Hepatocyte (in vitro differentiated cells): Measurements from ENCODE around the gene RPUSD4. TPM values are rescaled to one million over a fixed set of nuclear protein-coding genes. Genes with fewer than 3 reads are reported as not detected.

ENCODE experiments used
- DNase-seq: peaks from one replicate; pipeline ENCODE4 v3.0.0-alpha.2; 2016; ENCODE audit warnings: low spot score
- H2AFZ ChIP-seq: fragments of 200-600 bp; sonication (generic); 2 replicates; pipeline ENCODE4 v1.6.0; 2016; ENCODE audit warnings: antibody characterized with exemption, mild to moderate bottlenecking
- H3K27ac ChIP-seq: fragments of 200-600 bp; sonication (generic); 2 replicates; pipeline ENCODE4 v1.5.1; 2016; ENCODE audit warnings: mild to moderate bottlenecking
- H3K27me3 ChIP-seq: fragments of 200-600 bp; sonication (generic); 2 replicates; pipeline ENCODE4 v1.6.1; 2016
- H3K36me3 ChIP-seq: fragments of 200-600 bp; sonication (generic); replicated peaks from 2 replicates; pipeline ENCODE4 v1.5.1; 2016; ENCODE audit warnings: low read depth; ENCODE audit not compliant: insufficient read depth
- H3K4me1 ChIP-seq: fragments of 200-600 bp; sonication (generic); 2 replicates; pipeline ENCODE4 v1.5.1; 2016; ENCODE audit warnings: mild to moderate bottlenecking, moderate library complexity; ENCODE audit not compliant: insufficient read depth
- H3K4me2 ChIP-seq: fragments of 200-600 bp; sonication (generic); 2 replicates; pipeline ENCODE4 v1.6.0; 2016
- H3K4me3 ChIP-seq: fragments of 200-600 bp; sonication (generic); 2 replicates; pipeline ENCODE4 v1.5.1; 2016; ENCODE audit warnings: mild to moderate bottlenecking
- H3K79me2 ChIP-seq: fragments of 200-600 bp; sonication (generic); 2 replicates; pipeline ENCODE4 v1.6.0; 2017; ENCODE audit warnings: mild to moderate bottlenecking
- H3K9me2 ChIP-seq: fragments of 200-600 bp; sonication (generic); replicated peaks from 2 replicates; pipeline ENCODE4 v1.6.0; 2017; ENCODE audit warnings: mild to moderate bottlenecking; ENCODE audit not compliant: insufficient read depth
- H3K9me3 ChIP-seq: fragments of 200-600 bp; sonication (generic); 2 replicates; pipeline ENCODE4 v1.5.1; 2016; ENCODE audit warnings: low read depth, mild to moderate bottlenecking
- H4K20me1 ChIP-seq: fragments of 200-600 bp; sonication (generic); 2 replicates; pipeline ENCODE4 v1.6.0; 2016; ENCODE audit warnings: mild to moderate bottlenecking; ENCODE audit not compliant: insufficient read depth, poor library complexity, severe bottlenecking
- CTCF ChIP-seq: fragments of 200-600 bp; sonication (generic); IDR thresholded peaks from 2 replicates; pipeline ENCODE4 v1.5.1; 2016; ENCODE audit warnings: antibody characterized with exemption, mild to moderate bottlenecking; ENCODE audit not compliant: poor library complexity
- EZH2 ChIP-seq: fragments of 200-600 bp; sonication (generic); IDR thresholded peaks from 2 replicates; pipeline ENCODE4 v1.6.1; 2016; ENCODE audit warnings: antibody characterized with exemption, mild to moderate bottlenecking, borderline replicate concordance
- EZH2phosphoT487 ChIP-seq: fragments of 200-600 bp; sonication (generic); IDR thresholded peaks from one replicate; pipeline ENCODE4 v1.6.1; 2018; ENCODE audit warnings: antibody characterized with exemption, mild to moderate bottlenecking, low read depth, moderate library complexity; ENCODE audit not compliant: unreplicated experiment, severe bottlenecking
- WGBS: methylation state at CpG from one replicate; pipeline ENCODE4 v1.1.6; 2016; ENCODE audit warnings: low lambda C conversion rate; ENCODE audit errors: missing lambda C conversion rate; 5-methylcytosine and 5-hydroxymethylcytosine counted together
- polyA plus RNA-seq: library from polyadenylated mRNA; unstranded; fragments of >200 nt; fragmentation: Nextera tagmentation; extraction: Ambion mirVana; gene quantifications from 2 replicates; pipeline ENCODE4 v1.2.1, GENCODE V29; 2016
- total RNA-seq: library from RNA; depleted of rRNA; stranded (reverse); fragments of >200 nt; gene quantifications from 2 replicates; pipeline ENCODE4 v1.2.3, GENCODE V29; 2014

RPUSD4 gene
- total and polyA plus RNA-seq, 2 experiments from 2014 or later: 16.5 to 26.4 TPM

GRCh38 chr11:126191379-126192073, 19.9 kb downstream of the RPUSD4 start:
- WGBS: 94% methylated on average over 11 of the region's 11 CpGs
- Histone ChIP-seq H3K4me2 (no peak overlapping the region), H3K4me3 (no peak overlapping the region), H3K4me1 (no peaks in the 10 kb centered on the region), H3K27ac (no peak overlapping the region), H4K20me1 (no peaks in the 10 kb centered on the region), H3K36me3 (no peaks in the 10 kb centered on the region), H3K27me3 (no peaks in the 10 kb centered on the region), H3K79me2 (no peaks in the 10 kb centered on the region), H3K9me3 (no peaks in the 10 kb centered on the region), H2AFZ (no peak overlapping the region), H3K9me2 (no peaks in the 10 kb centered on the region)
- no peak for DNase-seq
- TF ChIP-seq EZH2phosphoT487: no peak
- no peak for TF ChIP-seq EZH2
- no peak for TF ChIP-seq CTCF

GRCh38 chr11:126190792-126191191, 20.7 kb downstream of the RPUSD4 start:
- DNase-seq: no peak
- Histone ChIP-seq H3K27me3 (no peaks in the 10 kb centered on the region), H3K9me2 (no peaks in the 10 kb centered on the region), H3K79me2 (no peaks in the 10 kb centered on the region), H4K20me1 (no peaks in the 10 kb centered on the region), H3K4me1 (no peaks in the 10 kb centered on the region), H2AFZ (no peak overlapping the region), H3K4me2 (no peak overlapping the region), H3K36me3 (no peaks in the 10 kb centered on the region), H3K27ac (no peak overlapping the region), H3K4me3 (no peak overlapping the region), H3K9me3 (no peaks in the 10 kb centered on the region)
- WGBS: 93% methylated on average over 14 of the region's 14 CpGs
- TF ChIP-seq EZH2phosphoT487: no peak
- TF ChIP-seq EZH2: no peak
- TF ChIP-seq CTCF: no peak

GRCh38 chr11:126189109-126189929, 22.1 kb downstream of the RPUSD4 start:
- Histone ChIP-seq H3K27ac (no peak overlapping the region), H3K4me3 (no peak overlapping the region), H3K27me3 (no peaks in the 10 kb centered on the region), H4K20me1 (no peaks in the 10 kb centered on the region), H3K9me2 (no peaks in the 10 kb centered on the region), H3K36me3 (no peaks in the 10 kb centered on the region), H2AFZ (no peak overlapping the region), H3K79me2 (no peaks in the 10 kb centered on the region), H3K4me2 (no peak overlapping the region), H3K4me1 (peaks cover 8% of the 10 kb centered on the region), H3K9me3 (no peaks in the 10 kb centered on the region)
- DNase-seq: no peak
- WGBS: 72% methylated on average over 22 of the region's 22 CpGs
- TF ChIP-seq EZH2: no peak
- TF ChIP-seq EZH2phosphoT487: no peak
- no peak for TF ChIP-seq CTCF
